Panc1 (cell line): ENCODE data around the gene SFTPD. TPM values are rescaled to one million over a fixed set of nuclear protein-coding genes. Genes with fewer than 3 reads are reported as not detected.

Source experiments
- ATAC-seq: fragments of 200-7000 bp; cut with Tn5 transposase; 2 replicates; pipeline ENCODE4 v1.9.1; 2020; ENCODE audit warnings: mild to moderate bottlenecking, moderate library complexity
- BruUV-seq: library from RNA; stranded (reverse); fragments of 400-500 nt; replicated peaks from 2 replicates; lab custom pipeline; 2021; lab: Mats Ljungman, UMichigan
- CTCF ChIA-PET: fragments of 300-600 bp; sonication (Branson Sonifier 250); formaldehyde crosslinking; loops from one replicate; lab custom pipeline; 2022; ENCODE audit warnings: antibody characterized with exemption; lab: Charles Lee
- POLR2A ChIA-PET: fragments of 300-600 bp; sonication (Branson Sonifier 250); formaldehyde crosslinking; loops from one replicate; lab custom pipeline; 2022; ENCODE audit warnings: antibody characterized with exemption; lab: Charles Lee
- DNase-seq: peaks from one replicate; pipeline ENCODE4 v3.0.0-alpha.2; 2010; ENCODE audit warnings: low read depth, low spot score
- H3K27ac ChIP-seq: 2 replicates; pipeline ENCODE4 v1.5.1; 2011; ENCODE audit warnings: mild to moderate bottlenecking, low read length, inconsistent platforms
- H3K27me3 ChIP-seq: fragments of 200-500 bp; sonication (Bioruptor generic); 2 replicates; pipeline ENCODE4 v1.6.0; 2014; ENCODE audit warnings: low read length, inconsistent platforms; ENCODE audit not compliant: control insufficient read depth, insufficient read depth
- H3K36me3 ChIP-seq: fragments of 200-500 bp; sonication (Bioruptor generic); 2 replicates; pipeline ENCODE4 v1.5.1; 2014; ENCODE audit warnings: inconsistent platforms, mild to moderate bottlenecking, low read length, moderate library complexity; ENCODE audit not compliant: control insufficient read depth, insufficient read depth
- H3K4me1 ChIP-seq: 2 replicates; pipeline ENCODE4 v1.5.1; 2011; ENCODE audit warnings: inconsistent platforms, mild to moderate bottlenecking, low read length, moderate library complexity; ENCODE audit not compliant: control insufficient read depth, insufficient read depth
- H3K4me3 ChIP-seq, 2 experiments: 2 replicates each; pipeline ENCODE4 v1.5.1; 2011 to 2012; ENCODE audit warnings: low read depth in 2 of 2, low read length in 2 of 2, mild to moderate bottlenecking in 2 of 2, inconsistent platforms in 1 of 2, moderate library complexity in 1 of 2
- H3K9me3 ChIP-seq: fragments of 200-500 bp; sonication (Bioruptor generic); 2 replicates; pipeline ENCODE4 v1.5.1; 2014; ENCODE audit warnings: low read depth, mild to moderate bottlenecking, inconsistent platforms, low read length, moderate library complexity; ENCODE audit not compliant: control insufficient read depth, insufficient read depth
- POLR2AphosphoS5 ChIP-seq: IDR thresholded peaks from 2 replicates; pipeline ENCODE4 v1.6.1; 2012; ENCODE audit warnings: mild to moderate bottlenecking, low read depth, low read length, moderate library complexity
- SIN3A ChIP-seq: IDR thresholded peaks from 2 replicates; pipeline ENCODE4 v1.6.1; 2012; ENCODE audit warnings: low read depth, mild to moderate bottlenecking, low read length, moderate library complexity, borderline replicate concordance; ENCODE audit not compliant: insufficient read depth
- TCF7L2 ChIP-seq: IDR thresholded peaks from 2 replicates; pipeline ENCODE4 v1.6.1; 2011; ENCODE audit warnings: mild to moderate bottlenecking, low read depth, low read length, inconsistent platforms
- in situ Hi-C: cut with HindIII; loops from 2 replicates; pipeline ENCODE4 v1.10.0; 2016; ENCODE audit warnings: low sequenced_read_pairs, low pct_unique_long_range_greater_than_20kb
- intact Hi-C: fragments of 100-400 bp; cut with micrococcal nuclease; formaldehyde crosslinking; loops from one replicate; pipeline ENCODE4 v1.10.0; 2022; ENCODE audit not compliant: unreplicated experiment
- total RNA-seq: library from RNA; stranded (reverse); gene quantifications from one replicate; pipeline ENCODE4 v1.2.1, GENCODE V29; 2021; ENCODE audit not compliant: unreplicated experiment
- TF ChIP-seq, protein P1 (sequence below), 2 experiments: IDR thresholded peaks; 2 replicates each; pipeline ENCODE4 v1.6.1; 2011 to 2012; ENCODE audit warnings: low read depth in 2 of 2, control low read depth in 1 of 2, low read length in 1 of 2, mild to moderate bottlenecking in 1 of 2, moderate library complexity in 1 of 2; ENCODE audit not compliant: insufficient read depth in 1 of 2
- TF ChIP-seq, protein P2 (sequence below): fragments of 450-650 bp; IDR thresholded peaks from 2 replicates; pipeline ENCODE4 v1.5.1; 2017; ENCODE audit warnings: mild to moderate bottlenecking

The SFTPD gene
- total RNA-seq, 1 experiment from 2014 or later = 0.36 TPM

DNA sequence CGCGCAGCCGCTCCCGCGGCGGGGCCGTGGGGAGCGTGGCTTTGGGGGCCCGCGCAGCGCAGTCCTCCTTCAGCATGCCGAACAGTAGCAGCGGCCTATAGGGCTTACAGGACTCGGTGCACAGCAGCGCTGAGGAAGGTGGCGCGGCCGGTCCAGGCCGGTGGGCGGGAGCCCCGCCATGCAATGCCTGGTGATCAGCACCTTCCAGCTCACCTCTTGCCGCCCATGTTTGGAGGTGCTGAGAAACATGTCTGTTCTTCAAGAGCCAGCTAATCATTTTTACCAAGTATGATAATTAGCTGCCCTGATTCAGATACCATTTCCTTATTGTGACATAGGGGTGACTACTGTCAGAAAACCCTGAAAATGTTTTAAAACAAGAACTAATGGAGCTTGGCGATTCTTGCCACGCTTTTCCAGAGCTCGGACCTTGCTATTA lies 33.5 kb upstream of the SFTPD start:
- ChIA-PET CTCF (no interaction called here), POLR2A (no interaction called here)
- H3K9me3 ChIP-seq = no peaks in the 10 kb centered on the region
- H3K4me1 ChIP-seq = no peaks in the 10 kb centered on the region
- TF ChIP-seq SIN3A (no peak), POLR2AphosphoS5 (no peak), TCF7L2 (no peak)
- TF ChIP-seq, protein P1, sequence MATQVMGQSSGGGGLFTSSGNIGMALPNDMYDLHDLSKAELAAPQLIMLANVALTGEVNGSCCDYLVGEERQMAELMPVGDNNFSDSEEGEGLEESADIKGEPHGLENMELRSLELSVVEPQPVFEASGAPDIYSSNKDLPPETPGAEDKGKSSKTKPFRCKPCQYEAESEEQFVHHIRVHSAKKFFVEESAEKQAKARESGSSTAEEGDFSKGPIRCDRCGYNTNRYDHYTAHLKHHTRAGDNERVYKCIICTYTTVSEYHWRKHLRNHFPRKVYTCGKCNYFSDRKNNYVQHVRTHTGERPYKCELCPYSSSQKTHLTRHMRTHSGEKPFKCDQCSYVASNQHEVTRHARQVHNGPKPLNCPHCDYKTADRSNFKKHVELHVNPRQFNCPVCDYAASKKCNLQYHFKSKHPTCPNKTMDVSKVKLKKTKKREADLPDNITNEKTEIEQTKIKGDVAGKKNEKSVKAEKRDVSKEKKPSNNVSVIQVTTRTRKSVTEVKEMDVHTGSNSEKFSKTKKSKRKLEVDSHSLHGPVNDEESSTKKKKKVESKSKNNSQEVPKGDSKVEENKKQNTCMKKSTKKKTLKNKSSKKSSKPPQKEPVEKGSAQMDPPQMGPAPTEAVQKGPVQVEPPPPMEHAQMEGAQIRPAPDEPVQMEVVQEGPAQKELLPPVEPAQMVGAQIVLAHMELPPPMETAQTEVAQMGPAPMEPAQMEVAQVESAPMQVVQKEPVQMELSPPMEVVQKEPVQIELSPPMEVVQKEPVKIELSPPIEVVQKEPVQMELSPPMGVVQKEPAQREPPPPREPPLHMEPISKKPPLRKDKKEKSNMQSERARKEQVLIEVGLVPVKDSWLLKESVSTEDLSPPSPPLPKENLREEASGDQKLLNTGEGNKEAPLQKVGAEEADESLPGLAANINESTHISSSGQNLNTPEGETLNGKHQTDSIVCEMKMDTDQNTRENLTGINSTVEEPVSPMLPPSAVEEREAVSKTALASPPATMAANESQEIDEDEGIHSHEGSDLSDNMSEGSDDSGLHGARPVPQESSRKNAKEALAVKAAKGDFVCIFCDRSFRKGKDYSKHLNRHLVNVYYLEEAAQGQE (IDR thresholded peaks at IDR 0.05; ENCODE audit: insufficient read depth in 1 of 2, low read depth in 2 of 2, low read length in 1 of 2) = no peak
- TF ChIP-seq, protein P2, sequence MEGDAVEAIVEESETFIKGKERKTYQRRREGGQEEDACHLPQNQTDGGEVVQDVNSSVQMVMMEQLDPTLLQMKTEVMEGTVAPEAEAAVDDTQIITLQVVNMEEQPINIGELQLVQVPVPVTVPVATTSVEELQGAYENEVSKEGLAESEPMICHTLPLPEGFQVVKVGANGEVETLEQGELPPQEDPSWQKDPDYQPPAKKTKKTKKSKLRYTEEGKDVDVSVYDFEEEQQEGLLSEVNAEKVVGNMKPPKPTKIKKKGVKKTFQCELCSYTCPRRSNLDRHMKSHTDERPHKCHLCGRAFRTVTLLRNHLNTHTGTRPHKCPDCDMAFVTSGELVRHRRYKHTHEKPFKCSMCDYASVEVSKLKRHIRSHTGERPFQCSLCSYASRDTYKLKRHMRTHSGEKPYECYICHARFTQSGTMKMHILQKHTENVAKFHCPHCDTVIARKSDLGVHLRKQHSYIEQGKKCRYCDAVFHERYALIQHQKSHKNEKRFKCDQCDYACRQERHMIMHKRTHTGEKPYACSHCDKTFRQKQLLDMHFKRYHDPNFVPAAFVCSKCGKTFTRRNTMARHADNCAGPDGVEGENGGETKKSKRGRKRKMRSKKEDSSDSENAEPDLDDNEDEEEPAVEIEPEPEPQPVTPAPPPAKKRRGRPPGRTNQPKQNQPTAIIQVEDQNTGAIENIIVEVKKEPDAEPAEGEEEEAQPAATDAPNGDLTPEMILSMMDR = no peak
- no TSS peak for BruUV-seq
- no peaks in the 10 kb centered on the region; the same call in 1 of the 2 replicates for H3K36me3 ChIP-seq
- in situ Hi-C loops = no loop called here
- peak overlapping the region; percentile 62 to 71 for H3K4me3 ChIP-seq
- intact Hi-C loops = no loop called here
- no peak overlapping the region for H3K27ac ChIP-seq
- peaks cover 18% of the 10 kb centered on the region for H3K27me3 ChIP-seq
- DNase-seq = no peak
- ATAC-seq = peak; percentile 73

DNA sequence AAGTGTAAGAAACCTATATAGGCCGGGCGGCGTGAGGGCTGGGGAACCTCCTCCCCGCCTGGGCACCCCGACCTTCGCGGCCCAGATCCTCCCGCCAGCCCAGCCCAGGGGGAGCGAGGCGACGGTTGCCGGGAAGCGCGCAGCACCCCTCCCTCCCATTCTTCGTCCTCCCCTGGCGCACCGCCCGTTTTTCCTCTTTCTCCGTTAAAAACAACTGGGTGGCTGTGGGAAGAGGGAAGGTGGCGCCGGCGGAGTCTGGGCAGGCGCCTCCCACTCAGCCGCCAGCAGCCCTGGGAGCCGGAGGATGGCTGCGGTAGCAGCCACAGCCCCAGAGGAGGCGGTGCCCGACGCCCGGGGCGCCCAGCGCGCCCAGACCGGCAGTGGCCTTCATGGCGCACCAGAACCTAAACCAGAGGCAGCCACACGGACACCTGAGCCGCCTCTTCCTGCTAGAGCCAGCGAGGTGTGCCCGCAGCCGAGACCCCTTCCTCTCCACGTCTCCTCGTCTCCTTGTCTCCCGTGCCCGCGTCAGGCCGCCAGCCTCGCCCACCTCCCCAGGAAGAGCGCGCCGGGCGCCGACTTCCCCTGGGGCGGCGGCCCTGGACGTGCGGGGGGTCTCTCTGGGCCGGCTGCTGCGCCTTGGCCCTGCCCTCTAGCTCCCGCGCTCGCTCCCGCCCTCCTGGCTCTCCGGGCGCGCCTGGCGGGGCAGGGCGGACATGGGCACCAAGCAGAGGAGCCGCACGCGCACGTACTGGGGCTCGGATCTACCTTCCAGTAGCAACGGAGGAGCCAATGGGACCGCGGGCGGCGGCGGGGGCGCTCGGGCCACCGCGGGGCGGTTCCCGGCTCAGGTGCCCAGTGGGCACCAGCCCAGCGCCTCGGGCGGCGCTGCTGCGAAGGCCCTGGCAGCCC lies 32.8 kb upstream of the SFTPD start:
- intact Hi-C loops = no loop called here
- ChIA-PET CTCF (no interaction called here), POLR2A (no interaction called here)
- TF ChIP-seq, protein P1 (IDR thresholded peaks at IDR 0.05; ENCODE audit: insufficient read depth in 1 of 2, low read depth in 2 of 2, low read length in 1 of 2) = no peak
- TF ChIP-seq, protein P2 = 0 out of 2 replicates have a peak, but pooled peaks have one; percentile 12
- BruUV-seq = no TSS peak
- peak; percentile 95 for ATAC-seq
- no peaks in the 10 kb centered on the region for H3K4me1 ChIP-seq
- H3K27ac ChIP-seq = no peak overlapping the region; the same call in 1 of the 2 replicates
- H3K9me3 ChIP-seq = no peaks in the 10 kb centered on the region
- peaks cover 18% of the 10 kb centered on the region for H3K27me3 ChIP-seq
- H3K36me3 ChIP-seq = no peaks in the 10 kb centered on the region; the same call in 1 of the 2 replicates
- in situ Hi-C loops = no loop called here
- no peak for DNase-seq
- H3K4me3 ChIP-seq = peak overlapping the region; percentile 62 to 71
